Karpas-422 (cell line): ENCODE results near the gene DCUN1D3. TPM values are rescaled to one million over a fixed set of nuclear protein-coding genes. Genes with fewer than 3 reads are reported as not detected.

Experiments
- small RNA-seq: library from RNA; depleted of rRNA; stranded (forward); fragments of <200 nt; gene quantifications from one replicate; pipeline ENCODE3, GENCODE V24; 2014
- total RNA-seq: library from RNA; depleted of rRNA; stranded (reverse); fragments of >200 nt; shearing (Covaris generic); gene quantifications from 2 replicates; pipeline ENCODE4 v1.2.3, GENCODE V29; 2014; ENCODE audit warnings: low replicate concordance; rRNA removed

DCUN1D3 gene
- total RNA-seq, 1 experiment from 2014 or later = 7.3 TPM

Small RNA genes lying within 50 kb of the gene (small RNA-seq; reads per million reads assigned to genes)
- not detected for gene RF00618

Other genes starting within 250 kb of the DCUN1D3 start
- not detected in 2 replicates for gene ACSM1, start 202.7 kb downstream of the DCUN1D3 start, total RNA-seq
- gene THUMPD1, start 158.5 kb downstream of the DCUN1D3 start, total RNA-seq = 38.4 and 40.7 TPM in 2 replicates
- 1.1 and 1.6 TPM in 2 replicates for gene ACSM3, start 136.3 kb downstream of the DCUN1D3 start, total RNA-seq
- 12.3 and 17.0 TPM in 2 replicates for gene ERI2, start 93.9 kb downstream of the DCUN1D3 start, total RNA-seq
- gene REXO5, start 93.8 kb downstream of the DCUN1D3 start, total RNA-seq = 8.4 and 13.9 TPM in 2 replicates
- 37.6 and 43.2 TPM in 2 replicates for gene LYRM1, start 413 bp upstream of the DCUN1D3 start, total RNA-seq